Breast epithelium (tissue), 4 donors: ENCODE results near the gene EFCAB14. TPM values are rescaled to one million over a fixed set of nuclear protein-coding genes. Genes with fewer than 3 reads are reported as not detected.
A peak's percentile ranks its signal among the peaks of the same experiment; 100 is the strongest.

ENCODE experiments used
- DNase-seq, 2 donors: peaks; one replicate each; pipeline ENCODE4 v3.0.0-alpha.2; 2019; ENCODE audit warnings: low spot score in 2 of 2
- H3K27ac ChIP-seq, 2 donors: fragments of 200-600 bp; sonication (generic) in 1 of 2; one replicate each; pipeline ENCODE4 v1.5.1; 2016 to 2019; ENCODE audit warnings: mild to moderate bottlenecking in 1 of 2
- H3K27me3 ChIP-seq, 2 donors: fragments of 200-600 bp; sonication (generic) in 1 of 2; one replicate each; pipeline versions ENCODE4 v1.5.1 to v1.6.0; 2017 to 2019; ENCODE audit warnings: control low read depth in 1 of 2, mild to moderate bottlenecking in 1 of 2
- H3K36me3 ChIP-seq: fragments of 200-600 bp; one replicate; pipeline ENCODE4 v1.5.1; 2019
- H3K4me1 ChIP-seq, 2 donors: fragments of 200-600 bp; sonication (generic); one replicate each; pipeline ENCODE4 v1.5.1; 2016 to 2019; ENCODE audit warnings: control low read depth in 1 of 2
- H3K4me3 ChIP-seq, 3 donors: fragments of 200-600 bp; sonication (generic); 1 replicate in 2 of 3; 2 replicates in 1 of 3; pipeline ENCODE4 v1.5.1; 2016 to 2019; ENCODE audit warnings: mild to moderate bottlenecking in 3 of 3, moderate library complexity in 2 of 3
- H3K9me3 ChIP-seq, 2 donors: fragments of 200-600 bp; sonication (generic) in 1 of 2; one replicate each; pipeline ENCODE4 v1.5.1; 2016 to 2019; ENCODE audit warnings: control low read depth in 1 of 2
- CTCF ChIP-seq, 3 donors: fragments of 450-650 bp; IDR thresholded peaks; one replicate each; pipeline ENCODE4 v1.5.1; 2016 to 2017; ENCODE audit warnings: antibody characterized with exemption in 3 of 3, mild to moderate bottlenecking in 3 of 3, moderate library complexity in 3 of 3
- POLR2A ChIP-seq: fragments of 450-650 bp; IDR thresholded peaks from one replicate; pipeline ENCODE4 v1.6.1; 2016; ENCODE audit warnings: antibody characterized with exemption, mild to moderate bottlenecking, moderate library complexity
- POLR2AphosphoS5 ChIP-seq, 3 donors: sonication (generic); formaldehyde crosslinking; IDR thresholded peaks; one replicate each; pipeline ENCODE4 v1.6.1; 2017; ENCODE audit warnings: antibody characterized with exemption in 3 of 3
- intact Hi-C: fragments of 100-400 bp; cut with DNase I; formaldehyde crosslinking; loops from one replicate; pipeline ENCODE4 v1.15.1; 2023; ENCODE audit warnings: low total_unique reads
- total RNA-seq, 3 donors: library from RNA; depleted of rRNA; stranded (reverse); fragments of >200 nt; gene quantifications; one replicate each; pipeline ENCODE4 v1.1.0, GENCODE V29; 2016

The EFCAB14 gene
- 100 to 1,000 TPM in 2 of 3 donors, 10 to 100 TPM in 1; 92.8 to 128 (median 106) TPM for total RNA-seq

- intact Hi-C loops, result no loop called here
- H3K9me3 ChIP-seq, result no peaks in the 10 kb centered on the region
- no peak for TF ChIP-seq CTCF (IDR thresholded peaks at IDR 0.05)
- TF ChIP-seq POLR2AphosphoS5 (IDR thresholded peaks at IDR 0.05), result peak; percentile 53 to 82 (median 62)
- peak; percentile 39 for TF ChIP-seq POLR2A
- peak; percentile 95 to 98 for DNase-seq
- no peaks in the 10 kb centered on the region for H3K27me3 ChIP-seq
- peak within 1 kb of the TSS; percentile 75 to 97 (median 97) for H3K4me3 ChIP-seq
- no peaks in the 10 kb centered on the region for H3K36me3 ChIP-seq
- H3K4me1 ChIP-seq, result peaks cover 4 to 9% of the 10 kb centered on the region in 2 donors
- peak within 1 kb of the TSS; percentile 75 to 93 for H3K27ac ChIP-seq
Measured at GRCh38 chr1:46718727-46719622, at the start of gene EFCAB14. EFCAB14 (minus strand) TSS chr1:46719114; CDS start chr1:46718087, 1,027 bp downstream.

- Histone ChIP-seq H3K27me3 (no peaks in the 10 kb centered on the region), H3K27ac (peak overlapping the region in 1 of 2 donors; percentile 58), H3K4me3 (no peak overlapping the region), H3K9me3 (peaks cover 11 to 21% of the 10 kb centered on the region in 2 donors), H3K4me1 (no peaks in the 10 kb centered on the region), H3K36me3 (no peaks in the 10 kb centered on the region)
- no peak for DNase-seq
- no peak for TF ChIP-seq POLR2AphosphoS5 (IDR thresholded peaks at IDR 0.05)
- TF ChIP-seq POLR2A, result no peak
- no peak for TF ChIP-seq CTCF (IDR thresholded peaks at IDR 0.05)
- intact Hi-C loops, result no loop called here
Measured at GRCh38 chr1:46768445-46768844, 49.5 kb upstream of the EFCAB14 start.

GRCh38 chr1:46767649-46768282 lies 48.9 kb upstream of the EFCAB14 start:
- no peaks in the 10 kb centered on the region for H3K27me3 ChIP-seq
- H3K4me3 ChIP-seq, result no peak overlapping the region
- peaks cover 13 to 21% of the 10 kb centered on the region in 2 donors for H3K9me3 ChIP-seq
- no peaks in the 10 kb centered on the region for H3K36me3 ChIP-seq
- H3K4me1 ChIP-seq, result no peaks in the 10 kb centered on the region
- intact Hi-C loops, result no loop called here
- TF ChIP-seq POLR2A (no peak), CTCF (IDR thresholded peaks at IDR 0.05) (no peak), POLR2AphosphoS5 (IDR thresholded peaks at IDR 0.05) (no peak)
- peak overlapping the region; percentile 36 to 58 for H3K27ac ChIP-seq
- no peak for DNase-seq

- Histone ChIP-seq H3K27ac (no peak overlapping the region), H3K27me3 (no peaks in the 10 kb centered on the region), H3K4me3 (no peak overlapping the region), H3K36me3 (no peaks in the 10 kb centered on the region), H3K4me1 (no peaks in the 10 kb centered on the region), H3K9me3 (peaks cover 0 to 4% of the 10 kb centered on the region in 2 donors)
- intact Hi-C loops, result no loop called here
- no peak for DNase-seq
- TF ChIP-seq CTCF (IDR thresholded peaks at IDR 0.05) (no peak), POLR2AphosphoS5 (IDR thresholded peaks at IDR 0.05) (no peak), POLR2A (no peak)
Measured at GRCh38 chr1:46764402-46764801, 45.5 kb upstream of the EFCAB14 start.

- no peak for DNase-seq
- H3K36me3 ChIP-seq, result no peaks in the 10 kb centered on the region
Measured at GRCh38 chr1:46761740-46762139, 42.8 kb upstream of the EFCAB14 start.

More at GRCh38 chr1:46761740-46762139, 42.8 kb upstream of the EFCAB14 start:
- intact Hi-C loops, result no loop called here
- Histone ChIP-seq H3K4me1 (peaks cover 0 to 4% of the 10 kb centered on the region in 2 donors), H3K27me3 (no peaks in the 10 kb centered on the region), H3K4me3 (no peak overlapping the region), H3K9me3 (peaks cover 0 to 4% of the 10 kb centered on the region in 2 donors), H3K27ac (no peak overlapping the region)
- TF ChIP-seq CTCF (IDR thresholded peaks at IDR 0.05) (no peak), POLR2A (no peak), POLR2AphosphoS5 (IDR thresholded peaks at IDR 0.05) (no peak)
